SK-N-SH treated with all-trans-retinoic acid at 6 μM for 48 hours (cell line): ENCODE results near the gene FBXL5.

Source experiments
- ARNTL ChIP-seq: fragments of 450-650 bp; formaldehyde crosslinking; IDR thresholded peaks from 2 replicates; pipeline ENCODE4 v1.5.0; 2020; ENCODE audit warnings: low read depth, mild to moderate bottlenecking, moderate library complexity, borderline replicate concordance
- BACH2 ChIP-seq: fragments of 250-450 bp; sonication (Bioruptor Pico); IDR thresholded peaks from 2 replicates; pipeline ENCODE4 v1.9.0; 2021; ENCODE audit warnings: mild to moderate bottlenecking, borderline replicate concordance
- CSRNP3 ChIP-seq: fragments of 250-450 bp; sonication (Bioruptor Pico); IDR thresholded peaks from 2 replicates; pipeline ENCODE4 v1.5.1; 2021; ENCODE audit warnings: mild to moderate bottlenecking, moderate library complexity
- ESRRG ChIP-seq: fragments of 250-450 bp; sonication (Bioruptor Pico); IDR thresholded peaks from 2 replicates; pipeline ENCODE4 v1.6.1; 2021; ENCODE audit warnings: mild to moderate bottlenecking
- ISL1 ChIP-seq: fragments of 250-450 bp; sonication (Bioruptor Pico); IDR thresholded peaks from 2 replicates; pipeline ENCODE4 v2.1.2; 2022; ENCODE audit warnings: mild to moderate bottlenecking, moderate library complexity
- PATZ1 ChIP-seq: fragments of 250-450 bp; sonication (Bioruptor Pico); IDR thresholded peaks from 2 replicates; pipeline ENCODE4 v1.8.0; 2020; ENCODE audit warnings: mild to moderate bottlenecking, moderate library complexity, borderline replicate concordance
- SNAI2 ChIP-seq: fragments of 250-450 bp; sonication (Bioruptor Pico); IDR thresholded peaks from 2 replicates; pipeline ENCODE4 v1.5.0; 2020; ENCODE audit warnings: mild to moderate bottlenecking, moderate library complexity
- TCF4 ChIP-seq: fragments of 250-450 bp; sonication (Bioruptor Pico); IDR thresholded peaks from 2 replicates; pipeline ENCODE4 v1.8.0; 2021; ENCODE audit warnings: mild to moderate bottlenecking, moderate library complexity, borderline replicate concordance
- ZFP3 ChIP-seq: fragments of 250-450 bp; sonication (Bioruptor Pico); IDR thresholded peaks from 2 replicates; pipeline ENCODE4 v1.5.0; 2020; ENCODE audit warnings: mild to moderate bottlenecking, moderate library complexity
- ZNF565 ChIP-seq: fragments of 450-650 bp; formaldehyde crosslinking; conservative IDR thresholded peaks from 2 replicates; pipeline ENCODE4 v1.5.0; 2020; ENCODE audit warnings: low read depth, mild to moderate bottlenecking, moderate library complexity
- ZNF70 ChIP-seq: fragments of 450-650 bp; formaldehyde crosslinking; IDR thresholded peaks from 2 replicates; pipeline ENCODE4 v1.5.0; 2020; ENCODE audit warnings: mild to moderate bottlenecking, moderate library complexity
- ZNF8 ChIP-seq: fragments of 450-650 bp; formaldehyde crosslinking; IDR thresholded peaks from 2 replicates; pipeline ENCODE4 v1.5.0; 2020; ENCODE audit warnings: mild to moderate bottlenecking, moderate library complexity
- TF ChIP-seq, protein P1 (sequence below): fragments of 250-450 bp; sonication (Bioruptor Pico); IDR thresholded peaks from 2 replicates; pipeline ENCODE4 v1.5.0; 2020; ENCODE audit warnings: mild to moderate bottlenecking, moderate library complexity

DNA sequence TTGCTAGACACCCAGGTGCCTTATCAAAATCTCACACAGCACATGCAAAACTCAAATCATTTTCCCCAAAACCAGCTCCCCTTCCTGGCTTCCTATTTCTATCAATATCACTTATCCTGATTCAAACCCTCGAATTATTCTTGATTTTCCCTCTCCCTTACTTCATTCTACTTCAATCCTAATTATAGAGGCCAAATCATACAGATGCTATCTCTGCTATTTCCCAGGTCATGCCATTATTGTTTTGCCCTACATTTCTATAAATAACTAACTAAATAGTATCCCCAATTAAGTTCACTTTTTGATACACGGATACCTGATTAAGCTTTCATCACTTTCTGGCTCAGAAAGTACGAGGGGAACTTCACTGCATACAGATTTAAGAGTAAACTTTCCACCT, 62.4 kb downstream of the FBXL5 start:
- TF ChIP-seq, protein P1, sequence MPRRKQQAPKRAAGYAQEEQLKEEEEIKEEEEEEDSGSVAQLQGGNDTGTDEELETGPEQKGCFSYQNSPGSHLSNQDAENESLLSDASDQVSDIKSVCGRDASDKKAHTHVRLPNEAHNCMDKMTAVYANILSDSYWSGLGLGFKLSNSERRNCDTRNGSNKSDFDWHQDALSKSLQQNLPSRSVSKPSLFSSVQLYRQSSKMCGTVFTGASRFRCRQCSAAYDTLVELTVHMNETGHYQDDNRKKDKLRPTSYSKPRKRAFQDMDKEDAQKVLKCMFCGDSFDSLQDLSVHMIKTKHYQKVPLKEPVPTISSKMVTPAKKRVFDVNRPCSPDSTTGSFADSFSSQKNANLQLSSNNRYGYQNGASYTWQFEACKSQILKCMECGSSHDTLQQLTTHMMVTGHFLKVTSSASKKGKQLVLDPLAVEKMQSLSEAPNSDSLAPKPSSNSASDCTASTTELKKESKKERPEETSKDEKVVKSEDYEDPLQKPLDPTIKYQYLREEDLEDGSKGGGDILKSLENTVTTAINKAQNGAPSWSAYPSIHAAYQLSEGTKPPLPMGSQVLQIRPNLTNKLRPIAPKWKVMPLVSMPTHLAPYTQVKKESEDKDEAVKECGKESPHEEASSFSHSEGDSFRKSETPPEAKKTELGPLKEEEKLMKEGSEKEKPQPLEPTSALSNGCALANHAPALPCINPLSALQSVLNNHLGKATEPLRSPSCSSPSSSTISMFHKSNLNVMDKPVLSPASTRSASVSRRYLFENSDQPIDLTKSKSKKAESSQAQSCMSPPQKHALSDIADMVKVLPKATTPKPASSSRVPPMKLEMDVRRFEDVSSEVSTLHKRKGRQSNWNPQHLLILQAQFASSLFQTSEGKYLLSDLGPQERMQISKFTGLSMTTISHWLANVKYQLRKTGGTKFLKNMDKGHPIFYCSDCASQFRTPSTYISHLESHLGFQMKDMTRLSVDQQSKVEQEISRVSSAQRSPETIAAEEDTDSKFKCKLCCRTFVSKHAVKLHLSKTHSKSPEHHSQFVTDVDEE (CRISPR knock-in tag), result no peak
- TF ChIP-seq ISL1 (no peak), PATZ1 (CRISPR knock-in tag) (no peak), ARNTL (CRISPR knock-in tag) (no peak), BACH2 (CRISPR knock-in tag) (no peak), CSRNP3 (CRISPR knock-in tag) (no peak), SNAI2 (CRISPR knock-in tag) (no peak), ZFP3 (CRISPR knock-in tag) (no peak), ZNF8 (CRISPR knock-in tag) (no peak), ZNF565 (CRISPR knock-in tag) (no peak), ZNF70 (no peak), TCF4 (CRISPR knock-in tag) (no peak), ESRRG (CRISPR knock-in tag) (no peak)
